IPS-18a (cell line): ENCODE results near the gene USP47.

ENCODE experiments used
- H3K27ac ChIP-seq: one replicate; pipeline ENCODE4 v1.5.1; 2013; ENCODE audit warnings: low read length
- H3K27me3 ChIP-seq: one replicate; pipeline ENCODE4 v1.6.1; 2013; ENCODE audit warnings: mild to moderate bottlenecking, low read length; ENCODE audit not compliant: control insufficient read depth, insufficient read depth
- H3K36me3 ChIP-seq: one replicate; pipeline ENCODE4 v1.6.1; 2013; ENCODE audit warnings: low read depth, low read length; ENCODE audit not compliant: control insufficient read depth
- H3K4me1 ChIP-seq: one replicate; pipeline ENCODE4 v1.6.1; 2013; ENCODE audit warnings: low read depth, low read length; ENCODE audit not compliant: control insufficient read depth
- H3K4me3 ChIP-seq: one replicate; pipeline ENCODE4 v1.5.1; 2013; ENCODE audit warnings: low read length
- H3K9ac ChIP-seq: one replicate; pipeline ENCODE4 v1.6.1; 2013; ENCODE audit warnings: mild to moderate bottlenecking, low read length, moderate library complexity
- H3K9me3 ChIP-seq: one replicate; pipeline ENCODE4 v1.6.1; 2013; ENCODE audit warnings: low read depth, low read length; ENCODE audit not compliant: control insufficient read depth

The USP47 gene

DNA sequence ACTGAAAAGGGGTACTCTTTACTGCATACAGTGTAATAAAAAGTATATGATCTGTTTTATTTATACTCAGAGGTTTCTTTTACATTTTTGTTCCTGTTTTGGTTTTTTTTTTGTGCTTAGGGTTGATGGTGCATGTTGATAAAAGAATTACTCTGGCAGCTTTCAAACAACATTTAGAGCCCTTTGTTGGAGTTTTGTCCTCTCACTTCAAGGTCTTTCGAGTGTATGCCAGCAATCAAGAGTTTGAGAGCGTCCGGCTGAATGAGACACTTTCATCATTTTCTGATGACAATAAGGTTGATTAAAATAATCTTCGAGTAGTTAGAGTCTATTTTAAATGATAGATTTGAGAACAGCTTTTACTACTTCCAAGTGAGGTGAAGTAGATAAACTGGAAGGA lies 106.1 kb downstream of the USP47 start:
- no peak overlapping the region for H3K27ac ChIP-seq
- H3K9ac ChIP-seq = no peak overlapping the region
- no peaks in the 10 kb centered on the region for H3K9me3 ChIP-seq
- no peaks in the 10 kb centered on the region for H3K4me1 ChIP-seq
- no peaks in the 10 kb centered on the region for H3K27me3 ChIP-seq
- H3K36me3 ChIP-seq = peaks cover 37% of the 10 kb centered on the region
- no peak overlapping the region for H3K4me3 ChIP-seq

DNA sequence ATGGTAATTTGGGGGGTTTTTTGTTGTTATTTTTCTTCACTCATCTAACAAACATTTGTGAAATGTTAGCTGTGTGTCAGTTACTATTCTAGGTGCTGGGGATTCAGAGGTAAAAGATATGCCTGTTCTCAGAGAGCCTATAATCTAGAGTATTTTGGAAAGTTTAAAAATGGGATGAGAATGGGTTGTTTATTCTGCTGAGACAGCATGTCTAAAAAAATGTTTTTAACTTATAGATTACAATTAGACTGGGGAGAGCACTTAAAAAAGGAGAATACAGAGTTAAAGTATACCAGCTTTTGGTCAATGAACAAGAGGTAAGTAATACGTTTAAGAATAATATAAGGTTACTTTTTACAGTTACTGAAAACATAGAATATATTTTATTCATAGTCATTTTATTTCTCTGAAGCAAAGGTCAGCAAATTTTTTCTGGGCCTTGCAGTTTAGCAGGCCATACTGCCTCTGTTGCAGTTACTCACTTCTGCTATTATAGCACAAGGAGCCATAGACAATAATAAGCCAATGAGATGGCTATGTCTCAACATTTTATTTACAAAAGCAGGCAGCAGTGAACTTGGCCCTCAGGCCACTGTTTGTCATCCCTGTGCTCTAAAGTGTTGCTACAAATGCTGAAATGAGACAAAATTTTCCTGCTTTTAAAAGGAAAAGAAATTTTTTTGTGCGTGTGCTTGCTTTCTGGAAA lies 106.6 kb downstream of the USP47 start:
- H3K4me1 ChIP-seq = no peaks in the 10 kb centered on the region
- H3K36me3 ChIP-seq = peaks cover 38% of the 10 kb centered on the region
- no peak overlapping the region for H3K27ac ChIP-seq
- no peaks in the 10 kb centered on the region for H3K27me3 ChIP-seq
- no peak overlapping the region for H3K4me3 ChIP-seq
- no peaks in the 10 kb centered on the region for H3K9me3 ChIP-seq
- H3K9ac ChIP-seq = no peak overlapping the region

DNA sequence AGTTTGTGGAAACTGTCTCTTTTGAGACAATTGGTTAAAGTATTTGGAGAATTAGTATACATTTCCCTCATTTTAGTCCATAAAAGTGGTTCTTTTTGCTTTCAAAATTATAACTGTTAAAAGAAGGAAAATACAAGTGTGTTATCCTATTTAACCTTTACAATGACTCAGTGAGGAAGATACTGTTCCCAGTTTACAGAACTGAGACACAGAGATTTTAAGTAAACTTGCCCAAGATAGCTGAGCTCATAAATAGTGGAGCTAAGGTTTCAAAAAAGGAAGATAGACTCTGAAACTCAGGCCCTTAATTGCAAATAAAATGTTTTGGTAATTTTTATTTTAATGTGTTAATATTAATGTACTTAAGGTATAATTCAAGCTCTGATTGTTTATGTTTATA lies 107.7 kb downstream of the USP47 start:
- Histone ChIP-seq H3K4me1 (no peaks in the 10 kb centered on the region), H3K27me3 (no peaks in the 10 kb centered on the region), H3K36me3 (peaks cover 39% of the 10 kb centered on the region), H3K9me3 (no peaks in the 10 kb centered on the region), H3K4me3 (no peak overlapping the region), H3K27ac (no peak overlapping the region), H3K9ac (no peak overlapping the region)

DNA sequence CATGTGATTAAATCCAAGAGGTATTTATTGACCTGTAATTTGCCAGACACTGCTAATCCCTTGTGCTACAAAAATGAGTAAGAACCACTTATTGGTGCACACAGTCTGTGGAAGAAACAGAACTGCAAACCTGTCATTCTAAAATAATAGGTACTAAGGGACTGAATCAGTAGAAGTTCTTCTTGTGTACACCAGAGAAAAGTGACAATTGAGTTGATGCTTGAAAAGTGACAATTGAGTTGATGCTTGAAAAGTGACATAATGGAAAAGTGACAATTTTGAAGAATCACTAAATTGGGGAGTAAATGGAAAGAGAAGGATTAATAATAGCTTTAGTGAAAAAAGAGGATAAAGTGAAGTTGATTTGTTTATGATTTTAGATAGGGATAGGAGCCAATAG lies 110.3 kb downstream of the USP47 start:
- no peak overlapping the region for H3K27ac ChIP-seq
- no peaks in the 10 kb centered on the region for H3K4me1 ChIP-seq
- no peak overlapping the region for H3K4me3 ChIP-seq
- H3K9me3 ChIP-seq = no peaks in the 10 kb centered on the region
- no peaks in the 10 kb centered on the region for H3K27me3 ChIP-seq
- peaks cover 57% of the 10 kb centered on the region for H3K36me3 ChIP-seq
- no peak overlapping the region for H3K9ac ChIP-seq

DNA sequence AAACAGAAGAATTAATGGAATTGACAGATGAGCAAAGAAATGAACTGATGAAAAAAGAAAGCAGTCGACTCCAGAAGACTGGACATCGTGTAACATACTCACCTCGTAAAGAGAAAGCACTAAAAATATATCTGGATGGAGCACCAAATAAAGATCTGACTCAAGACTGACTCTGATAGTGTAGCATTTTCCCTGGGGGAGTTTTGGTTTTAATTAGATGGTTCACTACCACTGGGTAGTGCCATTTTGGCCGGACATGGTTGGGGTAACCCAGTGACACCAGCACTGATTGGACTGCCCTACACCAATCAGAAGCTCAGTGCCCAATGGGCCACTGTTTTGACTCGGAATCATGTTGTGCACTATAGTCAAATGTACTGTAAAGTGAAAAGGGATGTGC lies 114.2 kb downstream of the USP47 start:
- H3K4me3 ChIP-seq = no peak overlapping the region
- no peaks in the 10 kb centered on the region for H3K27me3 ChIP-seq
- no peaks in the 10 kb centered on the region for H3K9me3 ChIP-seq
- peaks cover 52% of the 10 kb centered on the region for H3K36me3 ChIP-seq
- H3K4me1 ChIP-seq = no peaks in the 10 kb centered on the region
- no peak overlapping the region for H3K9ac ChIP-seq
- no peak overlapping the region for H3K27ac ChIP-seq

DNA sequence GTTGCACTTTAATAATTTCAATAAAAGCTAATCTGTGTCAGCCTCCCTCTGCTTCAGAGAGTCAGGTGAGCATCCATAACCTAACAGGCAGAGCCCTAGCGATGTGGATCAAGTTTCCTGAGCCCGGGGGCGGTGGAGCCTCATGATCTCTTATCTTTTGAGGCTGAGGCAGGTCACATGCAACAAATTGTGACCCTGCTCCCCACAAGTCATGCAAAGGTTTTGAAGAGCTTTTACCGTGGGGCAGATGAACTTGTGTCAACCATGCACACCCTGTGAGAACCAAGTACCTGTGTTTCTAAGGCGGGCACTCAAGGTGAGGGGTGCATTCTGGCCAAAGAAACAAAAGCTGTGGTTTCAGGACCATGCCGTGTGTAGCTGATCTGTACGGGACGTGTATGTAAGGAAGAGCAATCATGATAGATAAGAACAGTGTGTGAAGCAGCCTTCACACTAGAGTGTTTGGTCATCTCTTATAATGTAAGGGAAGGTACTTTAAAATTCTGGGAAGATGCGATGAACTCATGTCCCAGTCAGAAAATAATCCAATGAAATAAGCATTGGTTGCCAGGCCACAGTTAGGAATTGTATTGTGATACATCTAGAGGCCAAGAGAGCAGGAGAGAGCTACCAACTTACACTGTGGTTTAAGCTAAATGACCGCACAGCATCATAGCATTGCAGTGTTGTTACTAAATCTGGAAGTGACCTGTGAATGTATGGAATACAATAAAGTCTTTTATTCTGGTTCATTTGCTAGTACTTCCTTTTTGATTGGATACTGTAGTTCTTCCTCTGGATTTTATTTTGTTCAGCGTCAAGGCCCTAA lies 116.8 kb downstream of the USP47 start:
- no peaks in the 10 kb centered on the region for H3K4me1 ChIP-seq
- no peak overlapping the region for H3K4me3 ChIP-seq
- H3K27ac ChIP-seq = no peak overlapping the region
- no peaks in the 10 kb centered on the region for H3K9me3 ChIP-seq
- H3K36me3 ChIP-seq = peaks cover 29% of the 10 kb centered on the region
- H3K27me3 ChIP-seq = no peaks in the 10 kb centered on the region
- H3K9ac ChIP-seq = no peak overlapping the region

DNA sequence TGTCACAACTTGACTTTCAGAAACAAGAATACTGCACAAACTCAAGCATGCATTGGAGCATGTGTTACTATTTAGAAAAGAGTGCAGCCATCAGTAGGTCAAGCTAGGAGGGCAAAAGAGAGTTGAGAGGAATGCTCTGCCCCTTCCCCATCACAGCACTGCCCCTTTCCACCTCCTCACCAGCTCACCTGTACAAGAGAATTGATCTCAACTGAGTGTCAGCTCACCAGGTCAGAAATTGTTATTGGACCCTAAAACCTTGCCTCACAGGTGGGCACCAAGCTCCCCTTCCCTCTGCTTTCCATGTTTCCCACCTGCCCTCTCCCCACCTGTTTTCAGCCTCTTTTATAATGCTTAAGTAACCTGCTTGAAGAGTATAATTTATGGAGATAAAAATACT lies 117.8 kb downstream of the USP47 start:
- Histone ChIP-seq H3K36me3 (peaks cover 22% of the 10 kb centered on the region), H3K4me1 (no peaks in the 10 kb centered on the region), H3K9ac (no peak overlapping the region), H3K4me3 (no peak overlapping the region), H3K27me3 (no peaks in the 10 kb centered on the region), H3K9me3 (no peaks in the 10 kb centered on the region), H3K27ac (no peak overlapping the region)

DNA sequence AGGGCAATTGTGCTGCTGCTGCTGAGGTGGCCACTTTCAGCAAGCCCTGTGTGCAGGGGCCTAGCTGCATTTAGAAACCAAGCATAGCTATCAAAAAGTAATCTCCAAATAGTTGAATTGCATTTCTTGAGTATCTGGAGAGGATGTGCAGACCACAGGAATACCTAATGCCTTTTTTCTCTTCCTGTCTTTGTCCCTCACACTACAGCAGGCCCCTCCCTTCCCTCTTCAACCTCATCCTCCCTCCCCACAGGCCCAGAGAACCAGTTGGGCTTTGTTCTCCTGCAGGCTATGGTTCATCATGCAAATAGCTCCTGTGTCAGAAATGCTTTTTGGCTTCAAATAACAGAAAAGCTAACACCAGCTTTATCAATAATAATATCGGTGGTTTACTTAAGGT lies 118.9 kb downstream of the USP47 start:
- Histone ChIP-seq H3K9me3 (no peaks in the 10 kb centered on the region), H3K4me3 (no peak overlapping the region), H3K36me3 (peaks cover 12% of the 10 kb centered on the region), H3K9ac (no peak overlapping the region), H3K27me3 (no peaks in the 10 kb centered on the region), H3K4me1 (no peaks in the 10 kb centered on the region), H3K27ac (no peak overlapping the region)

DNA sequence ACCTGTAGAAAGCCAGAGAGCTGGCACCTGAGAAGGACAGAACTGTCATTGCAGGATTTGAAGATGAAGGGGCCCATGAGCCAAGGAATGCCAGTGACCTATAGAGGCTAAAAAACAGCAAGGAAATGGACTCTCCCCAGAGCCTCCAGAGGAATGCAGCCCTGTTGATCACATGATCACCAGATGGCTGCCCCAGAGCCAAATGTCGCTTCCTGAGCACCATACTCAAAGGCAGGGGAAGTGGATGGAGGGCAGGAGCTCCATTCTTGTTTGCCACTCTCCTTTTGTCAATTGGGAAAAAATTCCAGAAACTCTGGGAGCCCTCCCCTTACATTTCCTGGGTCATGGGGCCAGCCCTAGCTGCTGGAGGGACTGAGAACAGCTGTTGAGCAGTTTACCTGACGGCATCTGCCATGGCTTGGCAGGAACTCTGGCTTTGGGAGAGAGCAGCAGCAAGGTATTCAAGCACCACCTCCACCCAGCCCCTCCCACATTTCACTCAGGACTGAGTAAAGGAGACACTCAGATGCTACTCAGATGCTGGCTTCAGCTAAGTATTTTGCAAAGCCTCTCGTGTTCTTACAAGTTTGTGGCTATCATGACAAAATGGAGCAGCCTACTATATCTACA lies 119.7 kb downstream of the USP47 start:
- Histone ChIP-seq H3K4me3 (no peak overlapping the region), H3K27ac (no peak overlapping the region), H3K9me3 (no peaks in the 10 kb centered on the region), H3K9ac (no peak overlapping the region), H3K27me3 (no peaks in the 10 kb centered on the region), H3K4me1 (no peaks in the 10 kb centered on the region), H3K36me3 (peaks cover 3% of the 10 kb centered on the region)

DNA sequence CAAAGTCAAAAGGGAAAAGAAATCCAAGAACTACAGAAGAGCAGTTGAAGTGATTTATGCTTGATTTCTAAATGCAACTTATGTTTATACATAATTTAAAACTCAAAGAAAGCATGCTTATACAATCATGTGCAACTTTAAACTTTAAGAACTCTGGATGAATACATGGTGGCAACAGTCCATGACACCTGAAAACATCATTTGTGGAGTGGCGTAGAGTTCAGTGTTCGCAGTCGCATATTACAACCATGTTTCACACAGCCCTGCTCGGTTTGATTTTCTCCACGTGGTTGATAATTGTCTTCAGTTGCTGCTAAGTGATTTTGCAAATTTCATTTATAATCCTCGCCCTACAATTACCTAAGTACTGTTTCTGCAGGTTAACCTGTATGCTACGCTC lies 121.3 kb downstream of the USP47 start:
- no peak overlapping the region for H3K27ac ChIP-seq
- H3K36me3 ChIP-seq = no peaks in the 10 kb centered on the region
- H3K4me3 ChIP-seq = no peak overlapping the region
- no peak overlapping the region for H3K9ac ChIP-seq
- H3K27me3 ChIP-seq = no peaks in the 10 kb centered on the region
- no peaks in the 10 kb centered on the region for H3K9me3 ChIP-seq
- H3K4me1 ChIP-seq = no peaks in the 10 kb centered on the region

DNA sequence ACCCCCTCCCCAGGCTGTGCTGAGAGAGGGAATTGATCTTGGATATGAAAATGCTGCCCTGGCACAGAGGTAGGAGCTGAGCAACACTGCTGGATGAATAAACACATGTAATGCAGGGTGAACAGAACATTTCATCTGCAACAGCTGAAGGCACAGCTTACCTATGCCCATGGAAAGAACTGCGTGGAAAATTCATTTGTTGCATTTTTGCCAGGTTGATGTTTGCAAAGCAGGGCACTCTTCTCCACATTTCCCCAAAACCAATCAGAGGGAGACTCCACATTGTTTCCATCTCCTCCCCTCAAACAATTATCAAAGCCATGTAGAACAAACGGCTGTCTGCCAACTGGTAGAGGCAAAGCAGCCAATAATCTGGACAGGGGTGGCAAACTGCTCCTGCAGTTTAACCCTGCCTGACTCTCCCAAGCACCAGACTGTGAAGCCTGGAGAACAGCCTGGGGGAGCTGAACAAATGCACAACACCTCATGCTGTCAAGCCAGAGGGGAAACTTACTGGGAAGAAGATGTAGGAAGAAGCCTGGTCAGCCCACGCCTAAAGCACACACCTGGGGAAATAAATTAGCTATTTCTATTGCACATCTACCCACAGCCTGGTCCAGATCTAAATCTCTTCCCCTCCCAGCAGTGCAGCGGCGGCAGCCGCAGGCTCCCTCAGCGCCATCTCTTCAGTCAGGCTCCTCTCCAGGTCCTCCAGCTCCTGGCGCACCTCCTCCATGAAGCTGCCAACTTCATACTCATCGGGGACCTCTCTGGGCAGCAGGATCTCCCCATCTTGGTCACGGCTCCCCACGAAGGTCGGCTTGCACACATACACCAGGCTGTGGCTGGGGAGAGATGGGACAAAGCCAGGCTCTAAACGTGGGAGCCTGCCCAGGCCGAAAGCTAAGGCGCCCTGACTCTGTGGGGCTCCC lies 122.3 kb downstream of the USP47 start:
- Histone ChIP-seq H3K27ac (no peak overlapping the region), H3K9ac (no peak overlapping the region), H3K9me3 (no peaks in the 10 kb centered on the region), H3K27me3 (no peaks in the 10 kb centered on the region), H3K4me1 (no peaks in the 10 kb centered on the region), H3K4me3 (no peak overlapping the region), H3K36me3 (no peaks in the 10 kb centered on the region)
